ENCODE data around the gene RPS21. TPM values are rescaled to one million over a fixed set of nuclear protein-coding genes. Genes with fewer than 3 reads are reported as not detected.

Gene RPS21
- total and polyA plus RNA-seq, 7 donors: 2,383 to 8,235 (median 4,772) TPM

- WGBS, 2 donors: 86 to 89% methylated on average over 29 of the region's 29 CpGs
- TF ChIP-seq POLR2A (IDR thresholded peaks at IDR 0.05) (no peak), POLR2AphosphoS5 (IDR thresholded peaks at IDR 0.05) (no peak), CTCF (IDR thresholded peaks at IDR 0.05) (no peak), EP300 (IDR thresholded peaks at IDR 0.05) (no peak)
- H3K36me3 ChIP-seq: peaks cover 0 to 66% (median 14%) of the 10 kb centered on the region in 4 donors
Observed at GRCh38 chr20:62390317-62391164, 3.6 kb downstream of the RPS21 start.

GRCh38 chr20:62391165-62392076, 4.5 kb downstream of the RPS21 start:
- no peak for DNase-seq
- H3K36me3 ChIP-seq: peaks cover 0 to 75% (median 14%) of the 10 kb centered on the region in 4 donors
- WGBS, 2 donors: 88 to 89% methylated on average over 44 of the region's 44 CpGs

More at GRCh38 chr20:62390317-62391164, 3.6 kb downstream of the RPS21 start:
- Histone ChIP-seq H3K9me3 (no peaks in the 10 kb centered on the region), H3K4me3 (no peak overlapping the region), H3K4me1 (peaks cover 0 to 22% (median 21%) of the 10 kb centered on the region in 4 donors), H3K27me3 (no peaks in the 10 kb centered on the region), H3K27ac (no peak overlapping the region)
- intact Hi-C loops (cut with DNase I): no loop called here
- no peak for DNase-seq

GRCh38 chr20:62392077-62392418, 5.1 kb downstream of the RPS21 start:
- H3K9me3 ChIP-seq: no peaks in the 10 kb centered on the region
- peaks cover 0 to 75% (median 14%) of the 10 kb centered on the region in 4 donors for H3K36me3 ChIP-seq
- TF ChIP-seq EP300 (IDR thresholded peaks at IDR 0.05): no peak
- TF ChIP-seq POLR2A (IDR thresholded peaks at IDR 0.05): no peak
- no peak for TF ChIP-seq CTCF (IDR thresholded peaks at IDR 0.05)
- TF ChIP-seq POLR2AphosphoS5 (IDR thresholded peaks at IDR 0.05): no peak
- 88 to 95% methylated on average over 10 of the region's 10 CpGs for WGBS, 2 donors
- H3K4me3 ChIP-seq: no peak overlapping the region
- no peaks in the 10 kb centered on the region for H3K27me3 ChIP-seq
- no peak overlapping the region for H3K27ac ChIP-seq
- DNase-seq: no peak
- intact Hi-C loops (cut with DNase I): no loop called here
- H3K4me1 ChIP-seq: peaks cover 0 to 14% (median 12%) of the 10 kb centered on the region in 4 donors

More at GRCh38 chr20:62391165-62392076, 4.5 kb downstream of the RPS21 start:
- Histone ChIP-seq H3K9me3 (no peaks in the 10 kb centered on the region), H3K27ac (no peak overlapping the region), H3K4me3 (no peak overlapping the region), H3K27me3 (no peaks in the 10 kb centered on the region), H3K4me1 (peaks cover 0 to 14% (median 12%) of the 10 kb centered on the region in 4 donors)
- intact Hi-C loops (cut with DNase I): no loop called here
- TF ChIP-seq POLR2A (IDR thresholded peaks at IDR 0.05) (no peak), POLR2AphosphoS5 (IDR thresholded peaks at IDR 0.05) (no peak), CTCF (IDR thresholded peaks at IDR 0.05) (no peak), EP300 (IDR thresholded peaks at IDR 0.05) (no peak)

GRCh38 chr20:62392621-62393334, 5.9 kb downstream of the RPS21 start:
- TF ChIP-seq EP300 (IDR thresholded peaks at IDR 0.05): no peak
- TF ChIP-seq POLR2A (IDR thresholded peaks at IDR 0.05): no peak
- no peak for TF ChIP-seq POLR2AphosphoS5 (IDR thresholded peaks at IDR 0.05)
- no peak for TF ChIP-seq CTCF (IDR thresholded peaks at IDR 0.05)
- no peak for DNase-seq
- intact Hi-C loops (cut with DNase I): no loop called here
- no peaks in the 10 kb centered on the region for H3K27me3 ChIP-seq
- 90 to 94% methylated on average over 21 of the region's 21 CpGs for WGBS, 2 donors
- H3K36me3 ChIP-seq: peaks cover 0 to 75% (median 14%) of the 10 kb centered on the region in 4 donors
- H3K4me3 ChIP-seq: no peak overlapping the region
- H3K9me3 ChIP-seq: no peaks in the 10 kb centered on the region
- no peak overlapping the region for H3K27ac ChIP-seq
- peaks cover 0 to 9% (median 7%) of the 10 kb centered on the region in 4 donors for H3K4me1 ChIP-seq

All from sigmoid colon (tissue), 7 donors.